GM23338 (cell line): ENCODE data around the gene UCN.
"Not testable (repeated sequence)": the region's sequence is repeated elsewhere in the genome, so short reads cannot be mapped to it uniquely, and the experiment has no call there.

Source experiments
- CTCF ChIP-seq, 2 experiments: fragments of 200-600 bp in 1 of 2; sonication (generic) in 1 of 2; conservative IDR thresholded peaks; 2 replicates each; pipeline versions ENCODE4 v1.5.1 to v1.6.1; 2016 to 2017; ENCODE audit warnings: antibody characterized with exemption in 2 of 2, low read depth in 2 of 2, mild to moderate bottlenecking in 2 of 2, moderate library complexity in 1 of 2
- ETS1 ChIP-seq: IDR thresholded peaks from 2 replicates; pipeline ENCODE4 v1.6.1; 2016; ENCODE audit warnings: antibody characterized with exemption
- EZH2 ChIP-seq: fragments of 200-600 bp; sonication (generic); IDR thresholded peaks from one replicate; pipeline ENCODE4 v1.8.0; 2017; ENCODE audit warnings: antibody characterized with exemption, mild to moderate bottlenecking, low read depth; ENCODE audit not compliant: unreplicated experiment
- EZH2phosphoT487 ChIP-seq: fragments of 200-600 bp; sonication (generic); IDR thresholded peaks from one replicate; pipeline ENCODE4 v1.8.1; 2018; ENCODE audit warnings: antibody characterized with exemption; ENCODE audit not compliant: unreplicated experiment
- JUNB ChIP-seq: IDR thresholded peaks from one replicate; pipeline ENCODE4 v1.6.1; 2016; ENCODE audit warnings: antibody characterized with exemption; ENCODE audit not compliant: unreplicated experiment
- POLR2AphosphoS5 ChIP-seq: IDR thresholded peaks from 2 replicates; pipeline ENCODE4 v1.6.1; 2016; ENCODE audit warnings: antibody characterized with exemption, low read depth
- REST ChIP-seq: IDR thresholded peaks from one replicate; pipeline ENCODE4 v1.6.1; 2018; ENCODE audit warnings: antibody characterized with exemption; ENCODE audit not compliant: unreplicated experiment
- ZNF114 ChIP-seq: fragments of 250-450 bp; sonication (Bioruptor Pico); IDR thresholded peaks from 2 replicates; pipeline ENCODE4 v1.5.0; 2020; ENCODE audit warnings: mild to moderate bottlenecking, moderate library complexity
- ZNF331 ChIP-seq: fragments of 250-450 bp; sonication (Bioruptor Pico); IDR thresholded peaks from 2 replicates; pipeline ENCODE4 v1.5.0; 2020; ENCODE audit warnings: low read depth, mild to moderate bottlenecking, moderate library complexity

GRCh38 chr2:27353386-27353761, 45.1 kb upstream of the UCN start:
- TF ChIP-seq CTCF (conservative IDR thresholded peaks at IDR 0.05; ENCODE audit: low read depth in 2 of 2); EZH2; POLR2AphosphoS5; REST; ETS1; ZNF331 (CRISPR knock-in tag); JUNB; EZH2phosphoT487; ZNF114 (CRISPR knock-in tag): not testable (repeated sequence)
